HuH-7 (cell line): ENCODE results near the gene TUBB3.
"Not testable (repeated sequence)": the region's sequence is repeated elsewhere in the genome, so short reads cannot be mapped to it uniquely, and the experiment has no call there.

ENCODE experiments used
- DNase-seq: peaks from one replicate; pipeline ENCODE4 v3.0.0; 2011; ENCODE audit warnings: low spot score

The TUBB3 gene

GRCh38 chr16:89902980-89903379 lies 20.2 kb upstream of the TUBB3 start:
- DNase-seq: no peak

- no peak for DNase-seq
These were observed 19.1 kb upstream of the TUBB3 start for GRCh38 chr16:89903908-89904515.

GRCh38 chr16:89904606-89905510 lies 18.3 kb upstream of the TUBB3 start:
- no peak for DNase-seq

- DNase-seq: no peak
These were observed 17.5 kb upstream of the TUBB3 start for GRCh38 chr16:89905511-89906139.

GRCh38 chr16:89906140-89907025 lies 16.8 kb upstream of the TUBB3 start:
- no peak for DNase-seq

DNA sequence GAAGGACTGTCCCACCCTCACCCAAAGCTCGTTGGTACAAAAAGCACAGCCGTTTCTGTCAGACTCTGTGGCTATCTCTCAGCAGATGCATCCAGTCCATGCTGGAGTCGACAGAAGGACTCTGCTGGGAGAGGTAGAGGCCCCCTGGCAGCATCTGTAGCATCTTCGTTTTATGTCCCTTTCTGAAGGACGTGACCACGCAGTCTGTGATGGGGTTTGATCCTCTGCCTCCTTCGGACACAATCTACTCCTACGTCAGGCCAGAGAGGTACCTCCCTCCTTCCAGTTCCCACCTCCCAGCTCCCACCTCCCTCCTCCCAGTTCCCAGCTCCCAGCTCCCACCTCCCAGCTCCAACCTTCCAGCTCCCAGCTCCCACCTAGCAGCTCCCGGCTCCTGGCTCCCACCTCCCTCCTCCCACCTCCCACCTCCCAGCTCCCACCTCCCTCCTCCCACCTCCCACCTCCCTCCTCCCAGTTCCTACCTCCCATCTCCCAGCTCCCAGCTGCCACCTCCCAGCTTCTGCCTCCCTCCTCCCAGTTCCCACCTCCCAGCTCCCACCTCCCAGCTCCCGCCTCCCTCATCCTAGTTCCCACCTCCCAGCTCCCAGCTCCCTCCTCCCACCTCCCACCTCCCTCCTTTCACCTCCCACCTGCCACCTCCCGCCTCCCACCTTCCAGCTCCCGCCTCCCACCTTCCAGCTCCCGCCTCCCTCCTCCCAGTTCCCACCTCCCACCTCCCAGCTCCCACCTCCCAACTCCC lies 15.9 kb upstream of the TUBB3 start:
- DNase-seq: no peak

DNA sequence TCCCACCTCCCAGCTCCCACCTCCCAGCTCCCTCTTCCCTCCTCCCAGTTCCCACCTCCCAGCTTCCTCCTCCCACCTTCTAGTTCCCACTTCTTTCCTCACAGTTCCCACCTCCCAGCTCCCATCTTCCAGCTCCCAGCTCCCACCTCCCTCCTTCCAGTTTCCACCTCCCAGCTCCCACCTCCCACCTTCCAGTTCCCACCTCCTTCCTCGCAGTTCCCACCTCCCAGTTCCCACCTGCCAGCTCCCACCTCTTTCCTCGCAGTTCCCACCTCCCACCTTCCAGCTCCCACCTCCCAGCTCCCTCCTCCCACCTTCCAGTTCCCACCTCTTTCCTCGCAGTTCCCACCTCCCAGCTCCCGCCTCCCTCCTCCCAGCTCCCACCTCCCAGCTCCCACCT lies 14.9 kb upstream of the TUBB3 start:
- no peak for DNase-seq

DNA sequence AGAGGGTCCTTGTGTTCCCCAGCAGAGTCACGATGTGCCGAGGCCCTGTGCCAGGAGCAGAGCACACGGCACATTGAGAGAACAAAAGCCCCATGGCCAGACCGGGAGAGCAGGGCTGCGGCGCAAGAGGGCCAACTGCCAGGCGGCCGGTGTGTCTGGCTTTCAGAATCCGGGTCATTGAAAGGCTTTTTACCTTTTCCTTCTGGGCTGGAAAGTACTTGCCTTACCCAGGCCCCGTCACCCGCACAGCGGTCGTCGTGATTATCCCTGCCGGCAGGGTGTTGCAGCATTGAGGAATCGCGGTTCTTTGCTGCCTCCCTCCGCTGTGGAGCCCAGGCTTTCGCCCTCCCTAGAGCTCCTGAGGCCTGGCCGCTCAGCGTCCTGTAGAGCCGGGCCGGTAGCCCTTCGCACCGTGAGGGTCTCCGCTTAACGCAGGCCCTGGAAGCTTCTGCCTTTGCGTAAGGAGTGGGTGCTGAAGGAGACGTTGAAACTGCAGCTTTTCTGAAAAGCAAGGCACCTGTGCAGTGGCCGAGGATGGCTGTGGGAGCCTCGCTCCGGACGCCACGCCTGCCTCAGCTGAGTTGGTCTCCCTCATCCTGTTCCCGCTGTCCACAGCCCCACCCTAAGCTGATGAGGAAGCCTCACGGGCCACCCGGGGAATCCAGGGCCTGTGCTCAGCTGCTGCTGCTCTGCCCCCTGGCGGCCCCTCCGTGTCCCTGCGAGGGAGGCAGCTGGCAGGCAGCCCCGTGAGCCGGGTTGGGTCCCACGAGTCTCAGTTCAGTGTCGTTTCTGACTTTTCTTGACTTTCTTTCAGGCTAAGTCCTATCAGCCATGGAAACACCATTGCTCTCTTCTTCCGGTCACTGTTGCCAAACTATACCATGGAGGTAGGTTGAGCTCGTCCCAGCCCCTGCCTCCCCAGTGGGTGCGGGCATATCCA lies 13.1 kb upstream of the TUBB3 start:
- peak; percentile 98 for DNase-seq

DNA sequence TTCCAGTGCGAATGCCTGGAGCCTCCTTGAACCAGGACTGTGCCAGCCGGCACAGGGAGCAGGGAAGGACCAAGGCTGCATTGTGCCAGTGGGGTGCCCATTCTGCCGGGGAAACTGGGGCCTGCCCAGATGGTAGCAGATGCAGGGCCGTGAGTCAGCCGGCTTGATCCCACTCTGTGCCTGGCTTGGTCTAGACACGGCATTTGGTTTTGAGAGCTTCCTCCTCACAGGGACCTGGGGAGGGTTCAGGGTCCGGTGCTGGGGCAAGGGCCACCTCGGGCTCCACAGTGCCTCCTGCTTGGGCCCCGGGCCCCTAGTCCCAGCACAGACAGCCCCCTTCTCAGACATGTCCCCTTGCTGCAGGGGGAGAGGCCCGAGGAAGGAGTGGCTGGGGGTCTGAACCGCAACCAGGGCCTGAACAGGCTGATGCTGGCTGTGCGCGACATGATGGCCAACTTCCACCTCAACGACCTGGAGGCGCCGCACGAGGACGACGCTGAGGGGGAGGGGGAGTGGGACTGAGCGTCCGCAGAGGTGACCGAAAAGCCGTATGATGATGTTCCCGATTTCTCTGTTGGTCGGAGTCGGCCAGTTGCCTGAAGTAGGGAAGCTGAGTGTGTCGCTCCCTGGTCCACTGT lies 12.3 kb upstream of the TUBB3 start:
- no peak for DNase-seq

DNA sequence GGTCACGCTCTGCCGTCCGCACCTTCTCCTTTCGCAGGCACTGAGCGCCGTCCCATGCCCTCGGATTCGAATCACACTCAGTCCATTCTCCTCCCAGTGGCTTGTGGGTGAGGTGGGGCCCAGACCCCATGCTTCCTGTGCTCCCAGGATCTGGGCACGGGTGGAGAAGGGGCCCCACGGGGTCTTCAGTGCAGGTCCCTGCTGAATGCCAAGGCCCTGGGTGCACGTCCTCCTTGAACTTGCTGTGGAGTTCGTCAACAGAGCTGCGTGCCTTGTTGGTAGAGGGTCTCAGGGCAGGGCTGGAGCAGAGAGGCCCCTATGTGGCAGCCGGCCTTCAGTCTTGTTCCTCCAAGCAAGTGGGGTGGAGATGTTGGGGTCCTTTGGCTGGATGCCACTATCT lies 11.8 kb upstream of the TUBB3 start:
- no peak for DNase-seq

GRCh38 chr16:89912143-89912542 lies 11.0 kb upstream of the TUBB3 start:
- no peak for DNase-seq

- DNase-seq: no peak
These were observed 10.5 kb upstream of the TUBB3 start for GRCh38 chr16:89912627-89913026.

GRCh38 chr16:89913408-89914387 lies 9.4 kb upstream of the TUBB3 start:
- no peak for DNase-seq

DNA sequence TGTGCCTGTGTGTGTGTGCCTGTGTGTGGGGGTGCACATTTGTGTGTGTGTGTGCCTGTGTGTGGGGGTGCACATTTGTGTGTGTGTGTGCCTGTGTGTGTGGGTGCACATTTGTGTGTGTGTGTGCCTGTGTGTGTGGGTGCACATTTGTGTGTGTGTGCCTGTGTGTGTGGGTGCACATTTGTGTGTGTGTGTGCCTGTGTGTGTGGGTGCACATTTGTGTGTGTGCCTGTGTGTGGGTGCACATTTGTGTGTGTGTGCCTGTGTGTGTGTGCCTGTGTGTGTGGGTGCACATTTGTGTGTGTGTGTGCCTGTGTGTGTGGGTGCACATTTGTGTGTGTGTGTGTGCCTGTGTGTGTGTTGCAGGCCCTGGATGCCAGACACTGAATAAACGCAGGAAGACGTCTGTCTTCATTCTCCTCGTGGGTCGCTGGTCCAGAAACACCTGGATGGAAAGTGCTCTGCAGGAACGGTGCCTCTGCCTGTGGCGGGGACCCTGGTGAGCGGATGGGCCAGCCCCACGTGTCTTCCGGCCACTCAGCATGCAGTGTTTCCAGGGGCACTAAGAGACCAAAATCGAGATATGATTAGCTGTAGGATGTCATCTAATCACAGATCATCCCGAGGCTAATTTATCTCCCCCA lies 8.4 kb upstream of the TUBB3 start:
- not testable (repeated sequence) for DNase-seq

DNA sequence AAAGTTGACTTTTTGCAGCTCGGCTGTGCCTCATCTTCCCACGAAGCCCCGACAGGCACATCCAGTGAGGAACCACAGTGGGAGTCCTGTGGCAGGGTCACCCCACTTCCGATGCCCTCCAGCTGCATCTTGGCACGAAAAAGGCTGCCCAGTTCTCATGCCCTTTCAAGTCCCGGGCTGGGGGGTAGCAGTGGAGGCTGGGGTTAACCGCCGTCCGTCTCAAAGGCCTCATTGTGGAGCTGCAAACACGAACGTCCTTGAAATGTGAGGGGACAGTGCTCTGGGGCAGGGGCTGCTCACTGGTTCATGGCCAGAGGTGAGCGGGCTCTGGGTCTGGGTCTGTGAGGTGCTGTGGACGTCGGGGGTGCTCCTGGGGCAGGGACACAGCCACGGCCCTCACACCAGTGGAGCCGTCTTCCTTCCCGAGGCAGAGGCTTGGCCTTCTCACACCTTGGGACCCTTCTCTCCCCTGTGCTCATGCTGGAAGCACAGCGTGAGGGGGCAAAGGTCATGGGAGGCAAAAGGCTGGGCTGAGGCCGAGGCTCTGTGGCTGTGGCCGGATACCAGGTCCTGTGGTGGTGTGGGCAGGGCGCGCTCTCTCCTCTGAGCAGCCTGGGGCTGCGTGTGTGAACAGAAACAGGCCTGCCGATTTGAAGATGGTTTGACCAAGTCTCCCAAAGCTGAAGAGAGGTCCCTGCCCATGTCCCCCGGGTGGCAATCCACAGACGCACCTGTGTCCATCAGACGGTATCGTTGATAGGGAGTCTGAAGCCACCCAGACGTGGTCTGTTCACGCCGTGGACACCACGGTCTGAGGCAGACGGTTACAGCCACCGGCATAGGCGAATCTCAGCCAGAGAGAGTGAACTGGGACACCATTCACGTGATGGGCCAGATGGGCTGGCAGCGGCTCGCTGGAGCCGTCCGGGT lies 7.6 kb upstream of the TUBB3 start:
- DNase-seq: no peak

- peak; percentile 91 for DNase-seq
These were observed 5.2 kb upstream of the TUBB3 start for GRCh38 chr16:89917773-89918452.
